Body of pancreas (tissue), 4 donors: ENCODE results near the gene TMEM270. TPM values are rescaled to one million over a fixed set of nuclear protein-coding genes. Genes with fewer than 3 reads are reported as not detected.
"Not testable (repeated sequence)": the region's sequence is repeated elsewhere in the genome, so short reads cannot be mapped to it uniquely, and the experiment has no call there.

Experiments used
- ATAC-seq: fragments of 150-250 bp; one replicate; pipeline ENCODE4 v1.9.1; 2016
- DNase-seq, 4 donors: peaks; one replicate each; pipeline ENCODE4 v3.0.0-alpha.2; 2019
- H3K27ac ChIP-seq, 4 donors: fragments of 200-600 bp; sonication (generic); 1 replicate in 3 of 4; 2 replicates in 1 of 4; pipeline versions ENCODE4 v1.5.1 to v1.6.1; 2016 to 2019; ENCODE audit warnings: mild to moderate bottlenecking in 1 of 4, mixed read lengths in 1 of 4, moderate library complexity in 1 of 4
- H3K27me3 ChIP-seq, 2 donors: fragments of 200-600 bp; sonication (generic); one replicate each; pipeline ENCODE4 v1.6.0; 2016; ENCODE audit warnings: mild to moderate bottlenecking in 1 of 2
- H3K36me3 ChIP-seq, 2 donors: fragments of 200-600 bp; sonication (generic); replicated peaks in 1 of 2; 2 replicates each; pipeline ENCODE4 v1.5.1; 2016; ENCODE audit warnings: low read depth in 2 of 2; ENCODE audit not compliant: insufficient read depth in 1 of 2
- H3K4me1 ChIP-seq: fragments of 200-600 bp; sonication (generic); one replicate; pipeline ENCODE4 v1.6.0; 2016
- H3K4me3 ChIP-seq, 2 donors: fragments of 200-600 bp; sonication (generic); 1 replicate in 1 of 2; 2 replicates in 1 of 2; pipeline ENCODE4 v1.5.1; 2016 to 2019
- H3K9me3 ChIP-seq, 3 donors: fragments of 200-600 bp; sonication (generic); 1 replicate in 2 of 3; 2 replicates in 1 of 3; pipeline ENCODE4 v1.5.1; 2016
- CTCF ChIP-seq, 7 experiments: fragments of 450-650 bp in 4 of 7; fragments of 200-600 bp in 3 of 7; sonication (generic) in 3 of 7; IDR thresholded peaks; one replicate each; pipeline ENCODE4 v1.5.1; 2016 to 2019; ENCODE audit warnings: antibody characterized with exemption in 7 of 7
- POLR2A ChIP-seq, 3 donors: fragments of 450-650 bp; IDR thresholded peaks; one replicate each; pipeline ENCODE4 v1.6.1; 2016; ENCODE audit warnings: antibody characterized with exemption in 3 of 3, mild to moderate bottlenecking in 2 of 3
- WGBS, 2 donors: methylation state at CpG; one replicate each; pipeline ENCODE4 v1.1.5; 2017; 5-methylcytosine and 5-hydroxymethylcytosine counted together
- intact Hi-C: fragments of 100-400 bp; cut with DNase I; formaldehyde crosslinking; loops from one replicate; pipeline ENCODE4 v1.15.1; 2023
- total RNA-seq, 2 donors: library from RNA; depleted of rRNA; stranded (reverse); fragments of >200 nt; gene quantifications; one replicate each; pipeline ENCODE4 v1.1.0, GENCODE V29; 2016

Gene TMEM270
- total RNA-seq, 2 donors from 2014 or later, result not detected

- Histone ChIP-seq H3K36me3 (no peaks in the 10 kb centered on the region), H3K4me1 (peaks cover 15% of the 10 kb centered on the region), H3K4me3 (peak overlapping the region in 1 of 2 donors; percentile 58), H3K27ac (peak overlapping the region in 3 of 4 donors; percentile 82 to 89 (median 84)), H3K27me3 (no peaks in the 10 kb centered on the region), H3K9me3 (no peaks in the 10 kb centered on the region)
- WGBS, 2 donors, result 30% methylated on average over 14 of the region's 15 CpGs; no CpG with 5 or more reads in 1 of the 2 donors
- no peak for TF ChIP-seq POLR2A (IDR thresholded peaks at IDR 0.05)
- TF ChIP-seq CTCF (IDR thresholded peaks at IDR 0.05), result no peak
- intact Hi-C loops, result no loop called here
- DNase-seq, result no peak
- ATAC-seq, result no peak
Observed at GRCh38 chr7:73841689-73842066, 19.3 kb upstream of the TMEM270 start.

DNA sequence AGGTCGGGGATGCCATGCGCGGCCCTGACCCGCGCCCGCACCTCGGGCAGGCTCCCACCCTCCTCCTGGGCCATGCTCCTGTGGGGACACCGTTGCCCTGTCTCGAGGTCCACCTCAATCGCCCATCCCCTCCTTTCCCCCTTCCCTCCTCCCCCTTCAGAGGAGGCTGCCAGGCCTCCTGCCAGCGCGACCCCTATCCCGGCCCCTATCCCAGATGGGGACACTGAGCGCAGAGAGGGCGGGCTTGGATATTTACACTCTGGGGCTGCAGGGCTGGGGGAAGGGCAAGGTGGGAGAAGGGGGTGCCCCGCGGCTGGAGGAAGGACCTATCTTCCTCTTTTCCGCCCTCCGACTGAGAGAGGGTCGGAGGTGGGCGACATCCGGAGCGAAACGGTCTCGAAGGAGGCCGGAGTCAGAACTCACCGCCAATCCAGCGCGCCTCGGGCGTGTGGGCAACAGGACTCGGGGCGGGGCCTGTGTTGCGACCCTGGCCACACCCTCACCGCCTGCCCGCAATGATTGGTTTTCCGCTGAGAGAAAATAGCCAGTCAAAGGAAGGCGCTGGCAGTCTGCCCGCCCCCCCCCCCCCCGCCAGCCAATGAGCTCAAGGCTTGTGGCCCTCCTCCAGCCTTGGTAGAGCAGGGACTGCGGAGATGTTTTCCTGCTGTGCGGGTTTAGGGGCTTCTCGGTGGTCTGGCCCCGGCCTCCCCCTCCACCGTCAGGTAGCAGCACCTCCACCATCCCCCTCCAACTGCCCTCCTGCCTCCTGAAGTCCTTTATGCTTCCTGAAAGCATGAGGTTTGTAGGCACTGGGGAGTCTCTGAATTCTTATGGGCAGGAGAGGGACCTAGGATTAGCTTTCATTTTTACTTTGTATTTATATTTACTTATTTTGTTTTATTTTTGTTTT lies 18.6 kb upstream of the TMEM270 start, which contains the start of gene METTL27:
TSS of gene METTL27 (minus strand) at position 450 of the 910 bp plus-strand sequence. CDS start at position 74, 376 bp downstream.
- peak within 1 kb of the TSS; percentile 82 to 89 (median 83) for H3K27ac ChIP-seq
- no peaks in the 10 kb centered on the region for H3K27me3 ChIP-seq
- 2 to 4% methylated on average over 12 to 45 of the region's 45 CpGs for whole genome bisulfite sequencing, 2 donors
- H3K36me3 ChIP-seq, result no peaks in the 10 kb centered on the region
- no peaks in the 10 kb centered on the region for H3K9me3 ChIP-seq
- intact Hi-C loops, result no loop called here
- ATAC-seq, result peak; percentile 98
- peak; percentile 95 to 97 (median 97) for DNase-seq
- H3K4me1 ChIP-seq, result peaks cover 15% of the 10 kb centered on the region
- peak within 1 kb of the TSS; percentile 18 to 58 for H3K4me3 ChIP-seq
- no peak for TF ChIP-seq CTCF (IDR thresholded peaks at IDR 0.05)
- peak; percentile 68 to 91 (median 89) for TF ChIP-seq POLR2A (IDR thresholded peaks at IDR 0.05)

GRCh38 chr7:73844131-73844547 lies 16.8 kb upstream of the TMEM270 start:
- TF ChIP-seq POLR2A (IDR thresholded peaks at IDR 0.05), result no peak
- no peak for TF ChIP-seq CTCF (IDR thresholded peaks at IDR 0.05)
- H3K27ac ChIP-seq, result no peak overlapping the region

DNA sequence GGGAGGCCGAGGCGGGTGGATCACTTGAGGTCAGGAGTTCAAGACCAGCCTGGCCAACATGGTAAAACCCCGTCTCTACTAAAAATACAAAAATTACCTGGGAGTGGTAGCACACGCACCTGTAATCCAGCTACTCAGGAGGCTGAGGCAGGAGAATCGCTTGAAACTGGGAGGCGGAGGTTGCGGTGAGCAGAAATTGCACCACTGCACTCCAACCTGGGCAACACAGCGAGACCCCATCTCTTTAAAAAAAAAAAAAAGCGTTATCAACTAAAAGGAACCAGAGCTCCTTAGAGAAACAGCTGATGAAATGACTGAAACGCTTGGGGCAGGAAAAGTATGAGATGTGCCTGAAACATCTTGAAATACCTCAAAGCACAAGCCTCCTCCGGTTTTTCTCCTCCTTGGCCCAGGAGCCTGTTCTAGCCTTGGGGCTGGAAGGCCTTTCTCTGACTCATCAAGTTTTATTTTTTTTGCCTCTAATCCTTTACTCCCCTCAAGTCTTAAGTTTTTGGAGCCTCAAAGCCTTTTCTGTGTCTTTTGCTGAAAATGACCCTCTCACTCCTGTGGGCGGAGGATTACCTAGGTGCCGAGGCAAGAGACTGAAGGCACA lies 16.0 kb upstream of the TMEM270 start:
- Histone ChIP-seq H3K27ac (no peak overlapping the region), H3K4me3 (no peak overlapping the region), H3K36me3 (no peaks in the 10 kb centered on the region), H3K27me3 (no peaks in the 10 kb centered on the region), H3K4me1 (peaks cover 15% of the 10 kb centered on the region), H3K9me3 (no peaks in the 10 kb centered on the region)
- ATAC-seq (no peak), DNase-seq (no peak)
- no peak for TF ChIP-seq CTCF (IDR thresholded peaks at IDR 0.05)
- no peak for TF ChIP-seq POLR2A (IDR thresholded peaks at IDR 0.05)
- WGBS, 2 donors, result 80 to 86% methylated on average over 10 to 13 of the region's 13 CpGs
- intact Hi-C loops, result no loop called here

More at GRCh38 chr7:73844131-73844547, 16.8 kb upstream of the TMEM270 start:
- H3K36me3 ChIP-seq, result no peaks in the 10 kb centered on the region
- 40% methylated on average over 9 of the region's 9 CpGs for WGBS, 2 donors
- no peak for ATAC-seq
- H3K9me3 ChIP-seq, result no peaks in the 10 kb centered on the region
- H3K27me3 ChIP-seq, result no peaks in the 10 kb centered on the region
- intact Hi-C loops, result no loop called here
- H3K4me1 ChIP-seq, result peaks cover 15% of the 10 kb centered on the region
- DNase-seq, result no peak
- no peak overlapping the region for H3K4me3 ChIP-seq

- H3K4me3 ChIP-seq, H3K27me3 ChIP-seq, H3K9me3 ChIP-seq, intact Hi-C loops, ATAC-seq, H3K27ac ChIP-seq, H3K36me3 ChIP-seq: not testable (repeated sequence)
- peaks cover 14% of the 10 kb centered on the region for H3K4me1 ChIP-seq
- peak in 1 of 4 donors; percentile 52 for DNase-seq
- WGBS, 2 donors, result 77% methylated on average over 8 to 12 of the region's 12 CpGs
Observed at GRCh38 chr7:73845701-73846195, 15.2 kb upstream of the TMEM270 start.
